Smooth muscle cell (in vitro differentiated cells): ENCODE results near the gene E2F7. TPM values are rescaled to one million over a fixed set of nuclear protein-coding genes. Genes with fewer than 3 reads are reported as not detected.

Experiments used
- DNase-seq: peaks from one replicate; lab custom pipeline; 2025; ENCODE audit not compliant: unreplicated experiment; lab: John Stamatoyannopoulos, UW
- H2AFZ ChIP-seq: fragments of 200-600 bp; sonication (generic); 2 replicates; pipeline ENCODE4 v1.6.0; 2016; ENCODE audit warnings: antibody characterized with exemption, low read depth, mild to moderate bottlenecking
- H3F3A ChIP-seq: fragments of 200-600 bp; sonication (generic); 2 replicates; pipeline ENCODE4 v1.6.0; 2017; ENCODE audit warnings: antibody characterized with exemption, low read depth
- H3K27ac ChIP-seq: fragments of 200-600 bp; sonication (generic); 2 replicates; pipeline ENCODE4 v1.5.1; 2016; ENCODE audit warnings: low read depth, mild to moderate bottlenecking
- H3K27me3 ChIP-seq: fragments of 200-600 bp; sonication (generic); 2 replicates; pipeline ENCODE4 v1.6.1; 2016; ENCODE audit warnings: low read depth, mild to moderate bottlenecking
- H3K36me3 ChIP-seq: fragments of 200-600 bp; sonication (generic); 2 replicates; pipeline ENCODE4 v1.5.1; 2016; ENCODE audit warnings: low read depth
- H3K4me1 ChIP-seq: fragments of 200-600 bp; sonication (generic); 2 replicates; pipeline ENCODE4 v1.5.1; 2016; ENCODE audit warnings: low read depth
- H3K4me2 ChIP-seq: fragments of 200-600 bp; sonication (generic); 2 replicates; pipeline ENCODE4 v1.6.0; 2016; ENCODE audit warnings: mild to moderate bottlenecking
- H3K4me3 ChIP-seq: fragments of 200-600 bp; sonication (generic); 2 replicates; pipeline ENCODE4 v1.5.1; 2016; ENCODE audit warnings: mild to moderate bottlenecking
- H3K79me2 ChIP-seq: fragments of 200-600 bp; sonication (generic); 2 replicates; pipeline ENCODE4 v1.6.0; 2016; ENCODE audit warnings: low read depth, mild to moderate bottlenecking
- H3K9ac ChIP-seq: fragments of 200-600 bp; sonication (generic); 2 replicates; pipeline ENCODE4 v1.6.0; 2016; ENCODE audit warnings: low read depth
- H3K9me3 ChIP-seq: fragments of 200-600 bp; sonication (generic); replicated peaks from 2 replicates; pipeline ENCODE4 v1.5.1; 2016; ENCODE audit warnings: low read depth
- H4K20me1 ChIP-seq: fragments of 200-600 bp; sonication (generic); 2 replicates; pipeline ENCODE4 v1.6.0; 2016; ENCODE audit warnings: low read depth
- CTCF ChIP-seq: fragments of 200-600 bp; sonication (generic); IDR thresholded peaks from 2 replicates; pipeline ENCODE4 v1.5.1; 2017; ENCODE audit warnings: borderline replicate concordance, mild to moderate bottlenecking, antibody characterized with exemption; ENCODE audit not compliant: insufficient read depth, poor library complexity, severe bottlenecking
- WGBS: methylation state at CpG from one replicate; pipeline ENCODE4 v1.1.7; 2016; ENCODE audit warnings: low lambda C conversion rate; 5-methylcytosine and 5-hydroxymethylcytosine counted together
- polyA plus RNA-seq: library from polyadenylated mRNA; unstranded; fragments of >200 nt; fragmentation: Nextera tagmentation; extraction: Ambion mirVana; gene quantifications from 2 replicates; pipeline ENCODE4 v1.2.1, GENCODE V29; 2016
- total RNA-seq: library from RNA; depleted of rRNA; stranded (reverse); fragments of >200 nt; gene quantifications from 2 replicates; pipeline ENCODE4 v1.2.3, GENCODE V29; 2014

Gene E2F7
- total and polyA plus RNA-seq, 2 experiments from 2014 or later, result 5.1 to 16.0 TPM

GRCh38 chr12:77035226-77035625, 30.1 kb downstream of the E2F7 start:
- H3K9ac ChIP-seq, result no peak overlapping the region
- H3K36me3 ChIP-seq, result peaks cover 18% of the 10 kb centered on the region
- H3K4me3 ChIP-seq, result no peak overlapping the region
- no peak for TF ChIP-seq CTCF
- H3K79me2 ChIP-seq, result no peaks in the 10 kb centered on the region
- no peaks in the 10 kb centered on the region for H4K20me1 ChIP-seq
- no peak for DNase-seq
- no peaks in the 10 kb centered on the region for H3K4me1 ChIP-seq
- WGBS, result 100% methylated on average over 1 of the region's 1 CpG
- no peak overlapping the region for H3K27ac ChIP-seq
- peaks cover 5% of the 10 kb centered on the region for H3F3A ChIP-seq
- no peak overlapping the region for H2AFZ ChIP-seq
- peaks cover 8% of the 10 kb centered on the region for H3K9me3 ChIP-seq
- H3K4me2 ChIP-seq, result no peak overlapping the region
- H3K27me3 ChIP-seq, result no peaks in the 10 kb centered on the region

GRCh38 chr12:77033658-77034536, 31.5 kb downstream of the E2F7 start:
- Histone ChIP-seq H2AFZ (no peak overlapping the region), H3K4me1 (no peaks in the 10 kb centered on the region), H3K9ac (no peak overlapping the region), H4K20me1 (no peaks in the 10 kb centered on the region), H3F3A (peaks cover 5% of the 10 kb centered on the region), H3K27ac (no peak overlapping the region), H3K4me3 (no peak overlapping the region), H3K9me3 (peaks cover 8% of the 10 kb centered on the region), H3K27me3 (no peaks in the 10 kb centered on the region), H3K36me3 (peaks cover 10% of the 10 kb centered on the region), H3K4me2 (no peak overlapping the region), H3K79me2 (no peaks in the 10 kb centered on the region)
- no peak for DNase-seq
- WGBS, result 89% methylated on average over 9 of the region's 9 CpGs
- no peak for TF ChIP-seq CTCF

GRCh38 chr12:77032406-77032805, 33.0 kb downstream of the E2F7 start:
- no peak overlapping the region for H2AFZ ChIP-seq
- 31% methylated on average over 2 of the region's 2 CpGs for WGBS
- no peak for DNase-seq

More at GRCh38 chr12:77032406-77032805, 33.0 kb downstream of the E2F7 start:
- Histone ChIP-seq H3K36me3 (no peaks in the 10 kb centered on the region), H3K9ac (peak overlapping the region; percentile 87), H4K20me1 (no peaks in the 10 kb centered on the region), H3K4me2 (peak overlapping the region; percentile 46), H3F3A (peaks cover 5% of the 10 kb centered on the region), H3K9me3 (no peaks in the 10 kb centered on the region), H3K4me1 (no peaks in the 10 kb centered on the region), H3K27ac (peak overlapping the region; percentile 95), H3K4me3 (no peak overlapping the region), H3K27me3 (no peaks in the 10 kb centered on the region), H3K79me2 (no peaks in the 10 kb centered on the region)
- no peak for TF ChIP-seq CTCF
